GM12801 (cell line): ENCODE data around the gene GAGE13.

Source experiments
- CTCF ChIP-seq: IDR thresholded peaks from one replicate; pipeline ENCODE4 v1.5.1; 2011; ENCODE audit warnings: control low read depth; ENCODE audit not compliant: insufficient read length; ENCODE audit errors: extremely low read depth

GAGE13 gene

GRCh38 chrX:49291615-49292337 lies 39.6 kb upstream of the GAGE13 start:
- TF ChIP-seq CTCF = no peak

GRCh38 chrX:49292400-49293362 lies 38.7 kb upstream of the GAGE13 start:
- TF ChIP-seq CTCF = no peak

- no peak for TF ChIP-seq CTCF
Observed at GRCh38 chrX:49300703-49301102, 30.7 kb upstream of the GAGE13 start.

GRCh38 chrX:49303346-49303745 lies 28.0 kb upstream of the GAGE13 start, which contains the start of gene GAGE10:
TSS of gene GAGE10 (plus strand) at chrX:49303646. CDS start at chrX:49304860, 1,214 bp downstream.
- TF ChIP-seq CTCF = no peak

GRCh38 chrX:49308604-49309269 lies 22.6 kb upstream of the GAGE13 start:
- TF ChIP-seq CTCF = no peak

- TF ChIP-seq CTCF = no peak
Observed at GRCh38 chrX:49309401-49309981, 21.9 kb upstream of the GAGE13 start.

GRCh38 chrX:49310371-49310770 lies 21.0 kb upstream of the GAGE13 start:
- no peak for TF ChIP-seq CTCF
